Measurements from ENCODE around the gene GAST. TPM values are rescaled to one million over a fixed set of nuclear protein-coding genes. Genes with fewer than 3 reads are reported as not detected.

The GAST gene
- total RNA-seq, 1 experiment from 2014 or later, result 0.75 TPM

GRCh38 chr17:41728056-41728455, 15.9 kb downstream of the GAST start:
- Mint-ChIP-seq H3K4me1 (ENCODE audit: low read depth, unreplicated experiment) (no peaks in the 10 kb centered on the region), H3K27me3 (ENCODE audit: insufficient read depth, unreplicated experiment) (no peaks in the 10 kb centered on the region), H3K4me3 (ENCODE audit: unreplicated experiment) (no peak overlapping the region), H3K27ac (ENCODE audit: unreplicated experiment) (no peak overlapping the region), H3K9me3 (ENCODE audit: unreplicated experiment) (no peaks in the 10 kb centered on the region), H3K36me3 (ENCODE audit: insufficient read depth, unreplicated experiment) (peaks cover 5% of the 10 kb centered on the region)
- no TSS peak for BruUV-seq (replicated peaks)
- no peak overlapping the region for H3K4me3 ChIP-seq (ENCODE audit: low read depth, low read length)
- ChIA-PET POLR2A (interaction anchor here (0.6 kb wide), 1 partner anchor 560 kb away, joined by 3 read pairs; the partner anchor contains the start of gene STAT5A), CTCF (no interaction called here)
- no peaks in the 10 kb centered on the region for H3K4me1 ChIP-seq
- intact Hi-C loops (cut with micrococcal nuclease; ENCODE audit: unreplicated experiment), result no loop called here
- no peak for DNase-seq
- H3K36me3 ChIP-seq (ENCODE audit: control insufficient read depth, insufficient read depth, low read length), result no peaks in the 10 kb centered on the region
- no peaks in the 10 kb centered on the region; the same call in 1 of the 2 replicates for H3K27me3 ChIP-seq (replicated peaks; ENCODE audit: control insufficient read depth, insufficient read depth, low read length)
- H3K9me3 ChIP-seq, result no peaks in the 10 kb centered on the region
- no peak for TF ChIP-seq CTCF (IDR thresholded peaks at IDR 0.05; ENCODE audit: insufficient read depth in 1 of 2, low read depth in 1 of 2, low read length in 1 of 2, severe bottlenecking in 1 of 2, unreplicated experiment in 1 of 2)

GRCh38 chr17:41730479-41730878, 18.3 kb downstream of the GAST start:
- Mint-ChIP-seq H3K36me3 (ENCODE audit: insufficient read depth, unreplicated experiment) (no peaks in the 10 kb centered on the region), H3K4me3 (ENCODE audit: unreplicated experiment) (no peak overlapping the region), H3K9me3 (ENCODE audit: unreplicated experiment) (no peaks in the 10 kb centered on the region), H3K4me1 (ENCODE audit: low read depth, unreplicated experiment) (peaks cover 13% of the 10 kb centered on the region), H3K27me3 (ENCODE audit: insufficient read depth, unreplicated experiment) (peaks cover under 1% of the 10 kb centered on the region), H3K27ac (ENCODE audit: unreplicated experiment) (no peak overlapping the region)
- TF ChIP-seq CTCF (IDR thresholded peaks at IDR 0.05; ENCODE audit: insufficient read depth in 1 of 2, low read depth in 1 of 2, low read length in 1 of 2, severe bottlenecking in 1 of 2, unreplicated experiment in 1 of 2), result no peak
- DNase-seq, result no peak
- peaks cover 8% of the 10 kb centered on the region; the same call in 1 of the 2 replicates for H3K4me1 ChIP-seq
- no peaks in the 10 kb centered on the region for H3K36me3 ChIP-seq (ENCODE audit: control insufficient read depth, insufficient read depth, low read length)
- CTCF ChIA-PET, result interaction anchor here (1.0 kb wide), 1 partner anchor 41 kb away, joined by 3 read pairs; no protein-coding TSS in a partner anchor
- no TSS peak for BruUV-seq (replicated peaks)
- no peaks in the 10 kb centered on the region for H3K9me3 ChIP-seq
- POLR2A ChIA-PET, result no interaction called here
- intact Hi-C loops (cut with micrococcal nuclease; ENCODE audit: unreplicated experiment), result no loop called here
- no peak overlapping the region for H3K4me3 ChIP-seq (ENCODE audit: low read depth, low read length)
- no peaks in the 10 kb centered on the region; the same call in 1 of the 2 replicates for H3K27me3 ChIP-seq (replicated peaks; ENCODE audit: control insufficient read depth, insufficient read depth, low read length)

GRCh38 chr17:41731836-41732235, 19.7 kb downstream of the GAST start:
- intact Hi-C loops (cut with micrococcal nuclease; ENCODE audit: unreplicated experiment), result no loop called here
- H3K27me3 Mint-ChIP-seq (ENCODE audit: insufficient read depth, unreplicated experiment), result peaks cover 9% of the 10 kb centered on the region
- DNase-seq, result no peak
- TF ChIP-seq CTCF (IDR thresholded peaks at IDR 0.05; ENCODE audit: insufficient read depth in 1 of 2, low read depth in 1 of 2, low read length in 1 of 2, severe bottlenecking in 1 of 2, unreplicated experiment in 1 of 2), result no peak
- no peak overlapping the region for H3K4me3 ChIP-seq (ENCODE audit: low read depth, low read length)
- H3K4me1 ChIP-seq, result peaks cover 8% of the 10 kb centered on the region; the same call in 1 of the 2 replicates
- no peaks in the 10 kb centered on the region; the same call in none of the 2 replicates for H3K27me3 ChIP-seq (replicated peaks; ENCODE audit: control insufficient read depth, insufficient read depth, low read length)
- H3K27ac Mint-ChIP-seq (ENCODE audit: unreplicated experiment), result no peak overlapping the region
- H3K4me3 Mint-ChIP-seq (ENCODE audit: unreplicated experiment), result no peak overlapping the region
- H3K9me3 Mint-ChIP-seq (ENCODE audit: unreplicated experiment), result no peaks in the 10 kb centered on the region
- H3K9me3 ChIP-seq, result no peaks in the 10 kb centered on the region
- H3K36me3 Mint-ChIP-seq (ENCODE audit: insufficient read depth, unreplicated experiment), result no peaks in the 10 kb centered on the region
- peaks cover 13% of the 10 kb centered on the region for H3K4me1 Mint-ChIP-seq (ENCODE audit: low read depth, unreplicated experiment)
- BruUV-seq (replicated peaks), result no TSS peak
- POLR2A ChIA-PET, result no interaction called here
- no peaks in the 10 kb centered on the region for H3K36me3 ChIP-seq (ENCODE audit: control insufficient read depth, insufficient read depth, low read length)
- CTCF ChIA-PET, result no interaction called here

Measured in Caco-2 (cell line).